Globus pallidus (tissue), 1 donor: ENCODE results near the gene BMP2.
A peak's percentile ranks its signal among the peaks of the same experiment; 100 is the strongest.

ENCODE experiments used
- DNase-seq: peaks from one replicate; pipeline ENCODE4 v3.0.0-alpha.2; 2015; ENCODE audit warnings: low spot score

Gene BMP2

GRCh38 chr20:6768228-6769140 is 998 bp downstream of the BMP2 start:
- peak; percentile 24 for DNase-seq

GRCh38 chr20:6769903-6770785 is 2.7 kb downstream of the BMP2 start:
- peak; percentile 7 for DNase-seq

- DNase-seq = no peak
These were observed 3.3 kb downstream of the BMP2 start for GRCh38 chr20:6770786-6771100.

- DNase-seq = no peak
These were observed 13.1 kb downstream of the BMP2 start for GRCh38 chr20:6780433-6781190.

- no peak for DNase-seq
These were observed 16.3 kb downstream of the BMP2 start for GRCh38 chr20:6783752-6784151.

DNA sequence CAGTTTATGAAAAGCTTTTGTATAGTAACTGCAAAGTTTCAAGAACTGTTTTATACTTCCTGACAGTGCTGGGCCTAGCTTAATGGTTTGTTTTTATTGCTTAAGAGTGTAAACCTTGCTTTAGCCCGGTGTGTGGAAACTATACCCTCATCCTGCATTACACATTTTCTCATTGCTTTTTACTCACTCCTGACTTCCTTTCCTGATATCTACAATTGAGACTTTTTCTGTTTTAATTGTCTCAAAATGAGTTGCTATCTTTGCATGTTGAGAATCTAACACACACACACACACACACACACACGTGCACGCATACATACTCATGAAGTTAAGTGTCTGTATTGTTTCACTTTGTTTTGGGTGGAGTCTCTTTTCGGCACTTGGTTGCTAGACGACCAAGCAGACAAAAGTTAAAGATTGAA is 16.7 kb downstream of the BMP2 start:
- no peak for DNase-seq

GRCh38 chr20:6784767-6785166 is 17.3 kb downstream of the BMP2 start:
- DNase-seq = no peak

DNA sequence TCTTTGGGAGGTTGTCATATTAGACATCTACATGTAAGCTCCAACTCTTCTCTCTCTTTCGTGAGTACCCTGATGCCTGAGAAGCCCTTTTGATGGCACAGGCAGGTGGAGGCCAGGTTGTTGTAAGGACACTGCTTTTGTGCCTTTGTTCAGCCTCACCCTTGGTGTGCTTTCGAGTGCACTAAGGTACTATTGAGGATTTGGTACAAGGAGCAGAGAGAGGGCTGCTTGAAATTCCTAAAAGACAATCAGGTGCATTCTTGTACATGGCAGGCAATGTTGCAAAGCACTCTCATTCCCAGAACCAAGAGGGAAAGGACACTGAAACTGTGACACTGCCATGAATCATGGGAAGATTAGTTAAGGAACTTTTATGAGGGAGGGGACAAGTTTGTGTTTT is 19.1 kb downstream of the BMP2 start:
- no peak for DNase-seq

DNA sequence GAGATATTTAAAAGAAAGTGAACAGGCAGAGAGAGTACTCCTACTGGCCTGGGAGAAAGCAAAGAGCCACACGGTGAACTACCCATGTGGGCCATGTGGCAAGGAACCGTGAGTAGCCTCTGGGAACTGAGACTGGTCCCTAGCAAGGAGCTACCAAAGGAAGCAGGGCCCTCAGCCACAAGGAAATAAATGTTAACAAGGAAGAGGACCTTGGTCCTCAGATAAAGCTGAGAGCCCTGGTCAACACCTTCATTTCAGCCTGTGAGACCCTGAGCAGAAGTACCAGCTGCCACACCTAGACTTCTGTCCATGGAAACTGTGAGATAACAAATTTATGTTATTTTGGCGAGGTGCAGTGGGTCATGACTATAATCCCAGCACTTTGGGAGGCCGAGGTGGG is 25.3 kb downstream of the BMP2 start:
- no peak for DNase-seq

GRCh38 chr20:6802227-6802626 is 34.7 kb downstream of the BMP2 start:
- no peak for DNase-seq

DNA sequence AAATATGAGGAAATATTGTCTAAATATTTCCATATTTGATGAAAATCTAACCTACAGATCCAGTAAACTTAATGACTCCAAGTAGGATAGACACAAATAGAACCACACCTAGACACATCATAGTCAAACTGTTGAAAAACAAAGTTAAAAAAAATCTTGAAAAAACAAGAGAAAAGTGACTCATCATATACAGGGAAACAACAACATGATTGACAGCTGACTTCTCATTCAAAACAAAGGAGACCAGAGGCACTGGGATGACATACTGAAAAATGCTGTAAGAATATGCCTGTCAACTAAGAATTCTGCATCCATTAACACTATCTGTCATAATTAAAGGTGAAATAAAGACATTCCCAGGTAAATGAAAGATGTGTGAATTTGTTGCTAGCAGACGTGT is 38.8 kb downstream of the BMP2 start:
- no peak for DNase-seq

DNA sequence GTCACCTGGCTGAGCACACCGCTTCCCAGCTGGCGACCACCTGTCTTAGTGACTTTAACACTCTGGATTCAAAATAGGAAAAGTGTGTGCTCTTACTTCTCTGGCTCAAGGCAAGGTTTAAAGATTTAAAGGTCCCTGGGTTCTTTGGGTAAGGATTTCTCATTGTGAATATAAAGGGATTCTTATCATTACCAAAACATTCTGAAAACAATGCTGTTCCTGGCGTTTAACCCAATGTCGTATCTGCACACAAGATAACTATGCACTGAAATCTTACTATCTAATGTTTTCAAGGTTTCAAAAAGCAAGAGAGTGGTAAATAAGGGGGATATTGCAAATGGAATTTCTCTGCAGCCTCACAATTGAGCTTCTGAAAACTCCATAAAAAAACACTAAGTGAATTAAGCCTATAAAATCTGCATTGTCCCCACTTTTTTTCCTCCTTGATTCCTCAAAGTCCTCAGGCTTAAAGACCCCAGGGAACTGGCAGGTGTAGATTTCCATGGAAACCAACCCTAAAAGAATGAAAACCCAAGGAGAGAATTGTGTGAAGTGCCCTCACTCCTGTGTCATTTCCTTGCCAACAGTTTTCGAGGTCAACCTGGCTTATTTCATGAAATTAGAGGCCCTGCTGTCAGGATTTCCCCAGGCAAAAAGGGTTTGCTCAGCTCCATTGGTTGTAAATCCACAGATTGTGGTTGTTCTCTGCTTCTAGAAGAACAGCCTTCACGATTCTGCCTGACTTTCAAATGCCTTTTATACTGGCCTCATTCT is 44.0 kb downstream of the BMP2 start:
- DNase-seq = no peak

- no peak for DNase-seq
These were observed 45.0 kb downstream of the BMP2 start for GRCh38 chr20:6812530-6812929.

DNA sequence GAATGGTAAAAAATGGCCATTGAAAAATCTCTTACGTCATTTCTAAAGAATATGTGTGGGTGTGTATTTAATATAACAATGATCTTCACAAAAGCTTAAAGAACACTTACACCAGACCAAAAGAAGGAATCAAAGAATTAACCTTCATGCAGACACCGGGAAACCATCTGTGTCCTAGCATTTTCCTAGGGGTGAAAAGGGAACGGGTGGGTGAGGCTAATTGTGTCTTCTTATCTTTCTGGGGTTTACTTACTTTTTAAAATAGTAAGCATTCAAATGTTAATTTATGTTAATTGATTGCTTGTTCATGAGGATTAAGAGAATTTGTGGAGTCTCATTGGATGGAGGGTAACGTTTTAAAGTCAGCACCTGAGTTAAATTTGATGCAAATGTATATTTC is 47.5 kb downstream of the BMP2 start:
- no peak for DNase-seq

- DNase-seq = no peak
These were observed 50.7 kb downstream of the BMP2 start for GRCh38 chr20:6818033-6818808.

DNA sequence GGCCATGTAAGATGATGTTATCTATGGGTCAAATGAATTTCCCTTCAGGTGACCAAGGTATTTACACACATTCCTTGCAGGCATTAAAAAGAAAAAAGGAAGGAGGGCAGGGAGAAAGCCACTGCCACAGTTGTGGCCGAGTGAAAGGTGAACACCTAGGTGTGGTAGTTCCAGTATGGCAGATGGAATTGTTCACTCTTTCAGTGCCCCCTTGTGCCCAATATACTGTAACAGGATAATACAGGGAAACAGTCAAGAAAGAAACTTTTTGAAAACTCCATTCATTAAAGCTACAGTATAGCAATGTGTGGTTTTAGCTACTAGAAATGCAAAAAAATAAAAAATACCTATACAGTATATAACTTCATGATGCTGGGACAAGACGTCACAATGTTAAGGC is 52.1 kb downstream of the BMP2 start:
- no peak for DNase-seq

GRCh38 chr20:6824401-6824800 is 56.9 kb downstream of the BMP2 start:
- no peak for DNase-seq

- DNase-seq = no peak
These were observed 60.0 kb downstream of the BMP2 start for GRCh38 chr20:6827472-6827871.

GRCh38 chr20:6828794-6829423 is 61.4 kb downstream of the BMP2 start:
- peak; percentile 60 for DNase-seq

DNA sequence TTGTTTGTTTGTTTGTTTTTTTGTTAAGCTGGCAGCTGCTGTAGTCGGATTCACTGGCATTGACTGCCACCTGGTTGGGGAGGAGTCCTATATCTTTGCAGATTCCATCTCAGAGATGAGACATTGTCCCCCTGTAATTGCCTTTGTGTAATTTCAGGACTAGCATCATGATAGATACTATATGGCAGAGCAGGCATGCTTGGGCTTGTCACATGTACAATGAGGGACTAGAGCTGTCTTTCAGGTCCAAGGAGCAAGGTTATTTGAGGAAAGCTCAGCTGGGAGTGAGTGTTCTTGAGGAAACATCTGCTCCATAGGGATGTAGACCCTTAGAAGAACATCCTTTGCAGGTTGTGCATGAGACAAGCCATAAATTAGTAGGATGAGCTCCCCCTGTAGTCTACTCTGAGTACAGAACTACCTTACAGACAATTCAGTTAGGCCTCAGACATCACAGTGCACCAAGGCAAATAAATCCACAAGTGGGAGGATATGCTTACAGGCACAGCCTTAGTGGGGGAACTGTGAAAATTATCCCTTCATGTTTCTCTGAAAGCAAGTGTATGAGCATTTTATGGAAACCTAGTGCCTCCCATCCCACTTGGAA is 62.1 kb downstream of the BMP2 start:
- DNase-seq = no peak
